Testis (tissue), 3 donors: ENCODE data around the gene HORMAD2. TPM values are rescaled to one million over a fixed set of nuclear protein-coding genes. Genes with fewer than 3 reads are reported as not detected.

ENCODE experiments used
- DNase-seq: peaks from one replicate; pipeline ENCODE4 v3.0.0-alpha.2; 2019
- H3K27ac ChIP-seq, 2 donors: fragments of 200-600 bp; sonication (generic); one replicate each; pipeline ENCODE4 v1.5.1; 2019
- H3K27me3 ChIP-seq: fragments of 200-600 bp; sonication (generic); one replicate; pipeline ENCODE4 v1.5.1; 2019
- H3K36me3 ChIP-seq: fragments of 200-600 bp; sonication (generic); one replicate; pipeline ENCODE4 v1.5.1; 2017; ENCODE audit warnings: low read depth; ENCODE audit errors: missing control alignments
- H3K4me1 ChIP-seq: fragments of 200-600 bp; sonication (generic); one replicate; pipeline ENCODE4 v1.5.1; 2019
- H3K4me3 ChIP-seq, 2 donors: fragments of 200-600 bp; sonication (generic); one replicate each; pipeline ENCODE4 v1.5.1; 2017 to 2019
- H3K9me3 ChIP-seq: fragments of 200-600 bp; sonication (generic); one replicate; pipeline ENCODE4 v1.5.1; 2017
- CTCF ChIP-seq, 3 experiments: fragments of 450-650 bp in 2 of 3; fragments of 200-600 bp in 1 of 3; sonication (generic) in 1 of 3; IDR thresholded peaks; one replicate each; pipeline ENCODE4 v1.5.1; 2016 to 2019; ENCODE audit warnings: antibody characterized with exemption in 3 of 3, mild to moderate bottlenecking in 2 of 3, moderate library complexity in 1 of 3
- POLR2A ChIP-seq: fragments of 450-650 bp; IDR thresholded peaks from one replicate; pipeline ENCODE4 v1.6.1; 2017; ENCODE audit warnings: antibody characterized with exemption, mild to moderate bottlenecking, moderate library complexity
- WGBS, 2 donors: methylation state at CpG; one replicate each; pipeline ENCODE4 v1.1.5; 2018; 5-methylcytosine and 5-hydroxymethylcytosine counted together
- intact Hi-C: fragments of 100-400 bp; cut with DNase I; formaldehyde crosslinking; loops from one replicate; pipeline ENCODE4 v1.15.1; 2023; ENCODE audit warnings: low total_unique reads
- polyA plus RNA-seq: library from polyadenylated mRNA; stranded (reverse); fragments of 350-450 nt; fragmentation: Illumina TruSeq; extraction: RNeasy Lipid Tissue Mini Kit (QIAGEN cat#74804); gene quantifications from one replicate; pipeline ENCODE4 v1.2.3, GENCODE V29; 2014; ENCODE audit warnings: low read depth, low replicate concordance; ENCODE audit not compliant: insufficient read depth
- total RNA-seq, 2 donors: library from RNA; depleted of rRNA; stranded (reverse); fragments of >200 nt; gene quantifications; one replicate each; pipeline ENCODE4 v1.2.3, GENCODE V29; 2016

HORMAD2 gene
- total and polyA plus RNA-seq, 3 donors from 2014 or later: 14.7 to 45.2 (median 24.2) TPM

GRCh38 chr22:30178181-30179126, 98.2 kb downstream of the HORMAD2 start:
- Histone ChIP-seq H3K27ac (peak overlapping the region in 1 of 2 donors; percentile 29), H3K36me3 (no peaks in the 10 kb centered on the region), H3K4me1 (no peaks in the 10 kb centered on the region), H3K4me3 (no peak overlapping the region), H3K9me3 (no peaks in the 10 kb centered on the region), H3K27me3 (no peaks in the 10 kb centered on the region)
- WGBS, 2 donors: 83 to 86% methylated on average over 3 of the region's 3 CpGs
- intact Hi-C loops: no loop called here
- TF ChIP-seq POLR2A (no peak), CTCF (IDR thresholded peaks at IDR 0.05) (no peak)
- DNase-seq: peak; percentile 41

- TF ChIP-seq CTCF (IDR thresholded peaks at IDR 0.05) (no peak), POLR2A (no peak)
- no peaks in the 10 kb centered on the region for H3K4me1 ChIP-seq
- H3K36me3 ChIP-seq: no peaks in the 10 kb centered on the region
- no peak overlapping the region for H3K4me3 ChIP-seq
- intact Hi-C loops: no loop called here
- WGBS, 2 donors: 84 to 98% methylated on average over 3 of the region's 3 CpGs
- no peak for DNase-seq
- no peak overlapping the region for H3K27ac ChIP-seq
- no peaks in the 10 kb centered on the region for H3K27me3 ChIP-seq
- no peaks in the 10 kb centered on the region for H3K9me3 ChIP-seq
These were observed 100.4 kb downstream of the HORMAD2 start for GRCh38 chr22:30180616-30181015.

GRCh38 chr22:30181459-30182349, 101.4 kb downstream of the HORMAD2 start:
- TF ChIP-seq CTCF (IDR thresholded peaks at IDR 0.05) (no peak), POLR2A (no peak)
- H3K36me3 ChIP-seq: no peaks in the 10 kb centered on the region
- no peak overlapping the region for H3K27ac ChIP-seq
- no peak overlapping the region for H3K4me3 ChIP-seq
- H3K9me3 ChIP-seq: no peaks in the 10 kb centered on the region
- WGBS, 2 donors: 68 to 82% methylated on average over 7 of the region's 7 CpGs
- intact Hi-C loops: no loop called here
- no peaks in the 10 kb centered on the region for H3K4me1 ChIP-seq
- H3K27me3 ChIP-seq: no peaks in the 10 kb centered on the region
- DNase-seq: no peak

- no peaks in the 10 kb centered on the region for H3K4me1 ChIP-seq
- no peak for DNase-seq
- no peaks in the 10 kb centered on the region for H3K36me3 ChIP-seq
- no peaks in the 10 kb centered on the region for H3K27me3 ChIP-seq
- WGBS, 2 donors: 68 to 75% methylated on average over 4 of the region's 4 CpGs
- no peak overlapping the region for H3K4me3 ChIP-seq
- H3K9me3 ChIP-seq: no peaks in the 10 kb centered on the region
- H3K27ac ChIP-seq: no peak overlapping the region
- TF ChIP-seq POLR2A (no peak), CTCF (IDR thresholded peaks at IDR 0.05) (no peak)
- intact Hi-C loops: no loop called here
These were observed 102.1 kb downstream of the HORMAD2 start for GRCh38 chr22:30182350-30182745.
